ENCODE measurements around the gene AEBP1.

- TF ChIP-seq CTCF (IDR thresholded peaks at IDR 0.05) (no peak), POLR2A (IDR thresholded peaks at IDR 0.05) (no peak)
Observed at GRCh38 chr7:44063894-44064651, 40.1 kb upstream of the AEBP1 start.
